Body of pancreas (tissue), 4 donors: ENCODE data around the gene PLPPR2. TPM values are rescaled to one million over a fixed set of nuclear protein-coding genes. Genes with fewer than 3 reads are reported as not detected.

Experiments
- ATAC-seq: fragments of 150-250 bp; one replicate; pipeline ENCODE4 v1.9.1; 2016
- DNase-seq, 4 donors: peaks; one replicate each; pipeline ENCODE4 v3.0.0-alpha.2; 2019
- H3K27ac ChIP-seq, 4 donors: fragments of 200-600 bp; sonication (generic); 1 replicate in 3 of 4; 2 replicates in 1 of 4; pipeline versions ENCODE4 v1.5.1 to v1.6.1; 2016 to 2019; ENCODE audit warnings: mild to moderate bottlenecking in 1 of 4, mixed read lengths in 1 of 4, moderate library complexity in 1 of 4
- H3K27me3 ChIP-seq, 2 donors: fragments of 200-600 bp; sonication (generic); one replicate each; pipeline ENCODE4 v1.6.0; 2016; ENCODE audit warnings: mild to moderate bottlenecking in 1 of 2
- H3K36me3 ChIP-seq, 2 donors: fragments of 200-600 bp; sonication (generic); replicated peaks in 1 of 2; 2 replicates each; pipeline ENCODE4 v1.5.1; 2016; ENCODE audit warnings: low read depth in 2 of 2; ENCODE audit not compliant: insufficient read depth in 1 of 2
- H3K4me1 ChIP-seq: fragments of 200-600 bp; sonication (generic); one replicate; pipeline ENCODE4 v1.6.0; 2016
- H3K4me3 ChIP-seq, 2 donors: fragments of 200-600 bp; sonication (generic); 1 replicate in 1 of 2; 2 replicates in 1 of 2; pipeline ENCODE4 v1.5.1; 2016 to 2019
- H3K9me3 ChIP-seq, 3 donors: fragments of 200-600 bp; sonication (generic); 1 replicate in 2 of 3; 2 replicates in 1 of 3; pipeline ENCODE4 v1.5.1; 2016
- POLR2A ChIP-seq, 3 donors: fragments of 450-650 bp; IDR thresholded peaks; one replicate each; pipeline ENCODE4 v1.6.1; 2016; ENCODE audit warnings: antibody characterized with exemption in 3 of 3, mild to moderate bottlenecking in 2 of 3
- WGBS, 2 donors: methylation state at CpG; one replicate each; pipeline ENCODE4 v1.1.5; 2017; 5-methylcytosine and 5-hydroxymethylcytosine counted together
- intact Hi-C: fragments of 100-400 bp; cut with DNase I; formaldehyde crosslinking; loops from one replicate; pipeline ENCODE4 v1.15.1; 2023
- total RNA-seq, 2 donors: library from RNA; depleted of rRNA; stranded (reverse); fragments of >200 nt; gene quantifications; one replicate each; pipeline ENCODE4 v1.1.0, GENCODE V29; 2016
- TF ChIP-seq, protein P1 (sequence below), 7 experiments: fragments of 450-650 bp in 4 of 7; fragments of 200-600 bp in 3 of 7; sonication (generic) in 3 of 7; IDR thresholded peaks; one replicate each; pipeline ENCODE4 v1.5.1; 2016 to 2019; ENCODE audit warnings: antibody characterized with exemption in 7 of 7

PLPPR2 gene
- total RNA-seq, 2 donors from 2014 or later = 9.9 to 30.3 TPM

DNA sequence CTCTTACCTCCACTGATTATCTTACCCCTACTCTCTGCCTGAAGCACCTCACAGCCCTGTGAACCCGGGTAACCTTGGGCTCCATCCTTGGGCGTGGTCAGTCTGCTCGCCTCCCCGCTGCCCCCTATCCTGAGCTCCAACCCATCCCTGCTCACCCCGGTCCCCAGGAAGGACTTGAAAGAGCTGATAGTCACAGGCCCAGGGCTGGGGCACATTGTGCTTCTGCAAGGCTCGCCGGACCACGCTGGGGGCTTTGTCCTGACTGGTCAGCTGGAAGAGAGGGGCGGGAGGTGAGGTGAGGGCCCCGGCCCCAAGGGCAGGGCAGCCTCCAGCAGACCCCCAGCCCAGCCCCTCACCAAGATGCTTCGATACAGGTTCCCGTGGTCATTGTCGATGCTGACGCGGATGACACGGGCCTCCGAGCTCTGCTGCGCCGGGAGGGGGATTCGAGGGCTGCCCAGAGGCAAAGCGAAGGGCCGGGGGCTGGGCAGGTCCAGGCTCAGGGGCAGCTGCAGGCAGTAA is 41.9 kb downstream of the PLPPR2 start:
- H3K4me3 ChIP-seq = no peak overlapping the region
- H3K27ac ChIP-seq = no peak overlapping the region
- no peaks in the 10 kb centered on the region for H3K9me3 ChIP-seq
- intact Hi-C loops = no loop called here
- no peaks in the 10 kb centered on the region for H3K27me3 ChIP-seq
- no peaks in the 10 kb centered on the region for H3K4me1 ChIP-seq
- ATAC-seq (no peak), DNase-seq (no peak)
- 92 to 96% methylated on average over 8 to 11 of the region's 22 CpGs for WGBS, 2 donors
- TF ChIP-seq, protein P1, sequence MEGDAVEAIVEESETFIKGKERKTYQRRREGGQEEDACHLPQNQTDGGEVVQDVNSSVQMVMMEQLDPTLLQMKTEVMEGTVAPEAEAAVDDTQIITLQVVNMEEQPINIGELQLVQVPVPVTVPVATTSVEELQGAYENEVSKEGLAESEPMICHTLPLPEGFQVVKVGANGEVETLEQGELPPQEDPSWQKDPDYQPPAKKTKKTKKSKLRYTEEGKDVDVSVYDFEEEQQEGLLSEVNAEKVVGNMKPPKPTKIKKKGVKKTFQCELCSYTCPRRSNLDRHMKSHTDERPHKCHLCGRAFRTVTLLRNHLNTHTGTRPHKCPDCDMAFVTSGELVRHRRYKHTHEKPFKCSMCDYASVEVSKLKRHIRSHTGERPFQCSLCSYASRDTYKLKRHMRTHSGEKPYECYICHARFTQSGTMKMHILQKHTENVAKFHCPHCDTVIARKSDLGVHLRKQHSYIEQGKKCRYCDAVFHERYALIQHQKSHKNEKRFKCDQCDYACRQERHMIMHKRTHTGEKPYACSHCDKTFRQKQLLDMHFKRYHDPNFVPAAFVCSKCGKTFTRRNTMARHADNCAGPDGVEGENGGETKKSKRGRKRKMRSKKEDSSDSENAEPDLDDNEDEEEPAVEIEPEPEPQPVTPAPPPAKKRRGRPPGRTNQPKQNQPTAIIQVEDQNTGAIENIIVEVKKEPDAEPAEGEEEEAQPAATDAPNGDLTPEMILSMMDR (IDR thresholded peaks at IDR 0.05) = no peak
- TF ChIP-seq POLR2A (IDR thresholded peaks at IDR 0.05) = no peak
- H3K36me3 ChIP-seq = peaks cover 0 to 3% of the 10 kb centered on the region in 2 donors

DNA sequence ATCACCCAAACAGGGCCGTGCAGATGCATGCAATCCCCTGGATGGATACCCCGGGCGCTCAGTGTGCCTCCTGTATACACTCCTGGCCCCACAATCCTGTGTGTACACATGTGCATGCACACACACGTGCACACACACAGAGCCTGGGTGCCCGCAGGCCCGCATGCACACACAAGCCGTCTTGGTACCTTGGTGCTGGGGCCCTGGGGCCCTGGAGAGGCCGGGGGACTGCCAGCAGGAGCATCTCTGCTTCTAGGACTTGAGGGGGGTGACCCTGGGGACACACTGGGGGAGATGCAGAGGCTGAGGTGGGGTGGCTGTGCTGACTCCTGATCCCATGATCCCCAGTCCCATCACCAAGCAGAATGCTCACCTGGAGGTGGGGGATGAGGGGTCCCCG is 44.4 kb downstream of the PLPPR2 start:
- intact Hi-C loops = no loop called here
- no peaks in the 10 kb centered on the region for H3K9me3 ChIP-seq

GRCh38 chr19:11400798-11401197 is 45.6 kb downstream of the PLPPR2 start:
- no peak for ATAC-seq
- no peak for DNase-seq
- Histone ChIP-seq H3K27me3 (no peaks in the 10 kb centered on the region), H3K4me1 (no peaks in the 10 kb centered on the region), H3K4me3 (no peak overlapping the region), H3K9me3 (no peaks in the 10 kb centered on the region), H3K27ac (no peak overlapping the region), H3K36me3 (peaks cover 0 to 4% of the 10 kb centered on the region in 2 donors)
- intact Hi-C loops = no loop called here
- TF ChIP-seq POLR2A (IDR thresholded peaks at IDR 0.05) = no peak
- TF ChIP-seq, protein P1 (IDR thresholded peaks at IDR 0.05) = no peak
- WGBS, 2 donors = 79 to 88% methylated on average over 1 of the region's 1 CpG

More for the DNA sequence above, 44.4 kb downstream of the PLPPR2 start:
- Histone ChIP-seq H3K27ac (no peak overlapping the region), H3K4me3 (no peak overlapping the region), H3K27me3 (no peaks in the 10 kb centered on the region), H3K4me1 (no peaks in the 10 kb centered on the region), H3K36me3 (peaks cover 0 to 2% of the 10 kb centered on the region in 2 donors)
- WGBS, 2 donors = 91 to 100% methylated on average over 5 to 9 of the region's 9 CpGs
- ATAC-seq = no peak
- DNase-seq = no peak
- TF ChIP-seq, protein P1 (IDR thresholded peaks at IDR 0.05) = no peak
- no peak for TF ChIP-seq POLR2A (IDR thresholded peaks at IDR 0.05)

DNA sequence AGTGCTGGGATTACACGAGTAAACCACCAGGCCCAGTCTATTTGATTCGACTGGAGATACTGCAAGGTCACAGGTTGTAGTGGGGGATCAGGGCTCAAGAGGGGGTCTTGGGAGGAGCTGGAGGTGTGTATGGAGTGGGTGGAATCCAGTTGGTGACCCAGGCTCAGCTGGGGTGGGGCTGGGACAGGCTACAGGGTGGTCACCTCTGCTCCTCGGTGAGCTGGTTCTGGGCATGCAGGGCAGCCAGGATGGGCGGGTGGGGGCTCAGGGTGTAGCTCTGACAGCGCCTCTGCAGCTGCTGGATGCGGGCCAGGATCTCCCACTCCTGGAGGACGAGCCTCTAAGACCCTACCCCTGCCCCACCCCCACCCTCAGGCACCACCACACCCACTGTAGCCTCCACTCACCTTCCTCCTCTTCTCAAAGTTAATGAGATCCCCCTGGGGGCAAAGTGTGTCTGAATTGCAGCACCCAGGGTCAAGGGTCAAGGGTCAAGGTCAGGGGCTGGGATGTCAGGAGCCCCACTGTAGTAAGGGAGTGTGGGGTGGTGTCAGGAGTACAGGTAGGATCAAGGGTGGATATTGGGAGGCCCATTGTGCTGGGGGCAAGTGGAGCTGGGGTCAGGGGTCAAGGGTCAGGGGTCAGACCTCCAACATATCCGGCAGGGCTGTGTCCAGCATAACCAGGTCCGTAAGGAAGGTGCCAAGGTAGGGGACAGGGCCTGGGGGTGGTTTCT is 46.7 kb downstream of the PLPPR2 start:
- no peak for ATAC-seq
- H3K4me3 ChIP-seq = no peak overlapping the region
- no peak overlapping the region for H3K27ac ChIP-seq
- no peaks in the 10 kb centered on the region for H3K4me1 ChIP-seq
- no peaks in the 10 kb centered on the region for H3K9me3 ChIP-seq
- H3K36me3 ChIP-seq = peaks cover 0 to 4% of the 10 kb centered on the region in 2 donors
- H3K27me3 ChIP-seq = no peaks in the 10 kb centered on the region
- no peak for DNase-seq
- 78 to 84% methylated on average over 8 to 9 of the region's 9 CpGs for WGBS, 2 donors
- intact Hi-C loops = no loop called here
- TF ChIP-seq, protein P1 (IDR thresholded peaks at IDR 0.05) = no peak
- TF ChIP-seq POLR2A (IDR thresholded peaks at IDR 0.05) = no peak
